ENCODE results near the gene MGAT5B.

- TF ChIP-seq, protein P1, sequence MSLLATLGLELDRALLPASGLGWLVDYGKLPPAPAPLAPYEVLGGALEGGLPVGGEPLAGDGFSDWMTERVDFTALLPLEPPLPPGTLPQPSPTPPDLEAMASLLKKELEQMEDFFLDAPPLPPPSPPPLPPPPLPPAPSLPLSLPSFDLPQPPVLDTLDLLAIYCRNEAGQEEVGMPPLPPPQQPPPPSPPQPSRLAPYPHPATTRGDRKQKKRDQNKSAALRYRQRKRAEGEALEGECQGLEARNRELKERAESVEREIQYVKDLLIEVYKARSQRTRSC (CRISPR knock-in tag; IDR thresholded peaks at IDR 0.05; ENCODE audit: low read depth) = no peak
- TF ChIP-seq NR3C1 (CRISPR knock-in tag; IDR thresholded peaks at IDR 0.05) (no peak), ATRX (CRISPR knock-in tag; IDR thresholded peaks at IDR 0.05; ENCODE audit: borderline replicate concordance) (no peak), FLYWCH1 (CRISPR knock-in tag; IDR thresholded peaks at IDR 0.05) (no peak), TAF1 (CRISPR knock-in tag; IDR thresholded peaks at IDR 0.05) (no peak), SAFB2 (CRISPR knock-in tag; IDR thresholded peaks at IDR 0.05; ENCODE audit: borderline replicate concordance, low read depth) (no peak), TOE1 (CRISPR knock-in tag; IDR thresholded peaks at IDR 0.05) (no peak), E2F1 (CRISPR knock-in tag; IDR thresholded peaks at IDR 0.05) (no peak)
Measured at GRCh38 chr17:76864024-76864423, 4.2 kb upstream of the MGAT5B start.

Data from HepG2 (cell line).